Tibial nerve (tissue), 4 donors: ENCODE data around the gene SLC34A3.

Experiments used
- EP300 ChIP-seq, 2 donors: sonication (generic); formaldehyde crosslinking; IDR thresholded peaks; one replicate each; pipeline ENCODE4 v1.6.1; 2017; ENCODE audit warnings: antibody characterized with exemption in 2 of 2, mild to moderate bottlenecking in 1 of 2
- POLR2A ChIP-seq, 2 donors: fragments of 450-650 bp; IDR thresholded peaks; one replicate each; pipeline ENCODE4 v1.6.1; 2017; ENCODE audit warnings: antibody characterized with exemption in 2 of 2, mild to moderate bottlenecking in 2 of 2, moderate library complexity in 2 of 2
- TF ChIP-seq, protein P1 (sequence below), 5 experiments: fragments of 200-600 bp in 3 of 5; fragments of 450-650 bp in 2 of 5; sonication (generic) in 3 of 5; IDR thresholded peaks; one replicate each; pipeline ENCODE4 v1.5.1; 2016 to 2019; ENCODE audit warnings: antibody characterized with exemption in 5 of 5, mild to moderate bottlenecking in 3 of 5, moderate library complexity in 2 of 5

DNA sequence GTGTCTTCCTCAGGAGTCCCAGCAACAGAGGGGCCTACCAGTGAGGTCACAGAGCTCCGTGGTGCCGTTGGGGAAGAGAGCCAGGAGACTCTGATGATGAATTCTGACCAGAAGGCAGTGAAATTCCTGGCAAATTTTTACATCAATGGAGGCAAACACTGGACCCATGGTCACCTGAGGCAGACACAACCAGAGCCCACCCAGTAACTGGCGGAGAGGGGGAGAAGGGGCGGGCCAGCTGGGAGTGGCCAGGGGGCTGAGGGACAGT is 20.4 kb downstream of the SLC34A3 start, which contains the start of gene STPG3:
- TF ChIP-seq POLR2A (IDR thresholded peaks at IDR 0.05): no peak
- TF ChIP-seq, protein P1, sequence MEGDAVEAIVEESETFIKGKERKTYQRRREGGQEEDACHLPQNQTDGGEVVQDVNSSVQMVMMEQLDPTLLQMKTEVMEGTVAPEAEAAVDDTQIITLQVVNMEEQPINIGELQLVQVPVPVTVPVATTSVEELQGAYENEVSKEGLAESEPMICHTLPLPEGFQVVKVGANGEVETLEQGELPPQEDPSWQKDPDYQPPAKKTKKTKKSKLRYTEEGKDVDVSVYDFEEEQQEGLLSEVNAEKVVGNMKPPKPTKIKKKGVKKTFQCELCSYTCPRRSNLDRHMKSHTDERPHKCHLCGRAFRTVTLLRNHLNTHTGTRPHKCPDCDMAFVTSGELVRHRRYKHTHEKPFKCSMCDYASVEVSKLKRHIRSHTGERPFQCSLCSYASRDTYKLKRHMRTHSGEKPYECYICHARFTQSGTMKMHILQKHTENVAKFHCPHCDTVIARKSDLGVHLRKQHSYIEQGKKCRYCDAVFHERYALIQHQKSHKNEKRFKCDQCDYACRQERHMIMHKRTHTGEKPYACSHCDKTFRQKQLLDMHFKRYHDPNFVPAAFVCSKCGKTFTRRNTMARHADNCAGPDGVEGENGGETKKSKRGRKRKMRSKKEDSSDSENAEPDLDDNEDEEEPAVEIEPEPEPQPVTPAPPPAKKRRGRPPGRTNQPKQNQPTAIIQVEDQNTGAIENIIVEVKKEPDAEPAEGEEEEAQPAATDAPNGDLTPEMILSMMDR (IDR thresholded peaks at IDR 0.05): no peak
- no peak for TF ChIP-seq EP300 (IDR thresholded peaks at IDR 0.05)
